Activated T-cell treated with anti-CD3 and anti-CD28 coated beads, Interleukin-2, amount 50 U/mL, for 1 hour (primary cell): Measurements from ENCODE around the gene LRRK1.

Experiments
- DNase-seq: peaks from one replicate; pipeline ENCODE4 v3.0.0-alpha.2; 2020

LRRK1 gene

DNA sequence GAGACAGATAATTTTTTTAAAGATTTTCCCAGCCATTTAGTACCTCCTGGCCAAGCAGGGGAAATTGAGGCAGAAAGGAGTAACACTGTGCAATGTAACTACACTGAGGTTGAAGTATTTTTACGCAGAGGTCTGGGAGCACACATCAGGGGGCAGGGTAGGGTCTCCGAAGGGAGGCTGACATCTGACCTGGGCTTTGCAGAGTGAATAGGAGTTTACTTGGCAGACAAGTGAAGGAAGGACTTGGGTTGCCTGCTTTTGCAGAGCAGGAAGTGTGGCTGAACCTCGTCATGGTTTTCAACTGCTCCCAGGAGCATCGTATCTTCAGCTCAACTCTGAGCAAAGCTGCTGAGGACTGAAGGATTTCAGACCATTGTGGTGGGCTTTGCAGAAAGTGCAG, 66.2 kb downstream of the LRRK1 start:
- no peak for DNase-seq

DNA sequence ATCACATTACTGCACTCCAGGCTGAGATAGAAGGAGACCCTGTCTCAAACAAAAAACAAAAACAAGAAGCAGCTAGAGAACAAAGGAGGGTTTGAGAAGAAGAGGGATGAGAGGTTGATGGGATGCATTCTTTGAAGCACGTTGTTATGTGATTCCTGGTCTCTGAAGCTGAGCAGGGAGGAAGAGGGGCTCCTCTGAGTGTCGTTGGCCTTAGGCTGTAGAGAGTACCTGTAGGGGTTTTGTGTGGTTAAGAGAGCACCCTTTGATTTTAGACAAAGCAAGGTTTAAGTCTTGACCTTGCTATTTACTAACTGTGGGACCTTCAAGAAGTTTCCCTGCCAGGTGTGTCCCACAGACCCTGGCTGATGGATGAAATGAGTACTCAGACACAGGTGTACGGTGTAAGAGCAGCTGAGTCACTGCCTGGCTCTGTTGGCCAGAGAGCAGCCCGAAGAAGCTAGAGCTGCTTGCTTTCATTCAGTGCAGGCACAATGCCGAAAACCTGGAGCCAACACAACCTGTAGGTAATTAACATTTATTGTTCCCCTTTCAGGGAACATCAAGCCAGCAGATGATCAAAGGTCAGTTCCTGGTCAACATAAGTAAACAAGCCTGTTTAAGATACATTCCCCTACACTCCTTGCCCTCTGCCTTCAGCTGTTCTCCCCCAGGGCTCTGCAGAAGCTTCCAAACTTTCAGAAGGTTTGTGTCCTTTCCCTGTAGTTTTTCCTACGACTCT, 67.2 kb downstream of the LRRK1 start:
- no peak for DNase-seq

DNA sequence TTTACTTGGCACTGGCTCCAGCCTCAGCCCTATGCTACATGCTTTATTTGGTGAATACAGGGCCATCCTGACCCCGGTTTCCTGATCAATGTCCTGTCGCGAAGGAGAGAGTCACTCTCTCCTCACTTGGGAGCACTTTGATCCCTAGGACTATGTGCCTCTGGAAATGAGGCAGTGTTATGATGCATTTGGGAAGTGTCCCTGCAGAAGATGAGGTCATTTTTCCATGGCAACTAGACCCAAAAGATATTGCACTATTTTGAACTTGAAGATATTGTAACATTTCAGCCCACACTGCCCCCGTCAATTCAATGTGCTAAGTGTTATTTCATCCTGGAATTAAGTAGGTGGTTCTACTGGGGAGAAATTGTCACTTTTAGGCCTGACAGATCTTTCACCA, 68.0 kb downstream of the LRRK1 start:
- DNase-seq, result no peak

DNA sequence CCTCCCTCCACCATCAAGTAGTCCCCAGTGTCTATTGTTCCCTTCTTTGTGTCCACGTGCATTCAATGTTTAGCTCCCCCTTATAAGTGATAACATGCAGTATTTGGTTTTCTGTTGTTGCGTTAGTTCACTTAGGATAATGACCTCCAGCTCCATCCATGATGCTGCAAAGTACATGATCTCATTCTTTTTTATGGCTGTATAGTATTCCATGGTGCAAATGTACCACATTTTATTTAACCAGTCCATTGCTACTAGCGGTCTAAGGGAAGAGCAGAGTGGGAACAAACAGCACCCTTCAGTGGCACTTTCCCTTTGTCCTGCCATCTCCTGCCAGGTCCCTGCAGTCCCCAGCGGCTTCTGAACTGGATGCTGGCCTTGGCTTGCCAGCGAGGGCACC, 69.1 kb downstream of the LRRK1 start:
- DNase-seq, result no peak

DNA sequence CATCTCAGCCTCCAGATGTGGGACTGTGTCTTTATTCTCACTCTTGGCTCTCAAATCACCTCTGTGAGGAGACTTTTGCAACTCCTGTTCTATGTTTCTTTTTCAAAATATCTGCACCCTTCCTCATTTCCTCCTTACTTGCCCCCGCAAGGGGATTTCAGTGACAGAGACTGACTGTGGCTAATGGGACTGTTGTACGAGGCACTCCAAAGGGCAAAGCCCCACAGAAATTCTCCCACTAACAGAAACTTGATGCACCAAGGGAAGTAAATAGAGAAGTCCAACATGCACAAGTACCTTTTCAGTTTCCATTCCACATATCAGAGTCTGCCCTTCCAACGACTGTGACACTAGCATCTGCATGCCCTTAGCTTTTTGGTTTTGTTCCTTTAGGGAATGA, 69.7 kb downstream of the LRRK1 start:
- DNase-seq, result no peak

DNA sequence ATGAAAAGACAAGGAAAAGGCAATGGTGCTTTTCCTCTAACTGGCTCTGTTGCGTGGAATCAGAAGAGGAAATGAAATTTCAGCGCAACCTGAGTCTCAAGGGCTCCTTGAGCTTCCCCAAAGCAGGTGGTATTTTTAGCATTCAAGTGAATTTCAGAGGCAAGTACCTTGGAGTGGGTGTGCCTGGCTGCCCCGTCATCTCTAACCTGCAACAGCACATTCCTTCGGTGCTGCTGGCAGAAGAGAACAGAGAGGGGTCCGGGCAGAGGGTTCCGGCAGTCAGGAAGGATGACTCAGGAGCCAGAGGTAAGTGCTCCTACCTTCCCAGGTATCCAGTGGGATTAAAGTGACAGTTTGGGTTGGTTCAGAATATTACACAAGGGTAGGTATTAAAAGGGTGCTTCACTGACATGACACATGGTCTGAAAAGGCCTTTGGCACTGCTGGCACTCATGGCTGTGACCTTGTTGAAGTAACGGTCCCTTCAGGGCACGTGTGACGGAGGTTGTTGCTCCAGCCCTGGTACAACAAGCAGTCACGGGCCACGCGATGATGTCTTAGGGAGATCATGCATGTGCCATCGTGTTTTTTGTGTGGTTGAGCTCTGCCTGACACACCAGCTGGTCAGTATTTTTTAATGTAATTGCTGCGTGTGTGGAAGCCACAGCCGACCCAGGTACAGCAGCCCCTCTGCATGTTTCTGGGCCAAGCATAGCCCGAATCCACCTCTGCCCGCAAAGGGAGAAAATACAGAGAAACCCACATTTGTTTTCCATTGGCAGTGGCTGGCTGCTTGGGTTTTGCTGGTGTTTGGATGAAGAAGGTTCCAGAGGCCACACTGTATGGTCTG, 75.7 kb downstream of the LRRK1 start:
- DNase-seq, result no peak

DNA sequence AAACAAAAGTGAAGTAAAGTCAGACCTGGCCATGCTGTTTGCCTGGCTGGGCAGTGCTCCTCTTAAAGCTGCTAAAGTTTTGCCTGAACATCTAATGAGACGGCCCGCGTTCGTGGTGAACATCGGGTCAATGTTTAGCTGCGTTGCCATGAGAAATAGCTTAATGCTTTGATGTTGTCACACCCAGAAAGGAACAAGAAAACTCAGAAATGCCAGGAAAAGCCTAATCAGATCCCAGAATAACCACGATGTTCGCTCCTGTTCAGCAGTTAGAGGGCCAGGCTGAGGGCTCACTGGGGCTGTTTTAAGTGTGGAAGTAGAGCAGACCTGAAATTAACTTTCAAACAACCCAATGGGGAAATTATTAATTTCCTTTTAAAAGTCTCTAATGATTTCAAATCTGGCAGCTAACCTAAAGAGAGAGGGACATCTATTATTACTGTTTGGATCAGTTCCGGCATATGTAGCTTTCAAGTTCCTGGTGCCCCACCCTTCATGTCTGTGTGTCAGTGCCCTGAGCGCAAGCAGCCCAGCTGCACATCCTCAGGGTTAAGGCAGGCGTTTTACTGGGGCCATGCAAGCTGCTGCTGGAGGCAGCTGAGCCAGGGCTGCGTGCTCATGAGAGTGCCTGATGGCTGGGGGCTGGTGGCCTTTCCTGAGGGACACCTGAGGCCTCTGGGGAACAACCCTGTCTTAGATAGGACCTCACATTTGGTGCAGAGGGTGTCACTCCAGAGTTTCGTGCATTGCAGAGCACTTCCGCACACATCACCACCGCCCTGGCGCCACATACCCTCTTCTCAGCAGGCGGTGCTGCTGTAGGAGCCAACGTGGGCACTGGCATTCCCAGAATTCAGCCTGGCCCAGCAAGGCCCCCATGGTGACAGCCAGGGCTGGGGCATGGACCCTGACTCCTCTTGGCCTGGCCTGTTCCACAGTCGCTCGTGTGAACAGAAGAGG, 76.6 kb downstream of the LRRK1 start:
- DNase-seq, result no peak

DNA sequence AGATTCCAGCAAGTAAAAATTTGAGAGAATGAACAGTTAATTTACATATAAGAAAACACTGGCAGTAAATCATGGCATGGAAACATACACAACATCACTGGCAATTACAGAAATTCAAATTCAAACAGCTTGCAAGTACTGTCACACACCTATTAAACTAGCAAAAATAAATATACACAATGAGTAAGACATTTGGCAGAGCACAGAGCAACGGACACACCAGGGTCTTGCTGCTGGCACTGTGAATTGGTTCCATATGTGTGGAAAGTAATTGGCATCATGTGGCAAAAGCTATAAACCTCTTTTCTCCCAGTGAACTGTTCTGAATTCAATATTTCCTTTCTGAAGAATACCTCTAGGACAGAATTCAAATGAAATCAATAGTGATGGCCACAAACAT, 78.3 kb downstream of the LRRK1 start:
- no peak for DNase-seq

DNA sequence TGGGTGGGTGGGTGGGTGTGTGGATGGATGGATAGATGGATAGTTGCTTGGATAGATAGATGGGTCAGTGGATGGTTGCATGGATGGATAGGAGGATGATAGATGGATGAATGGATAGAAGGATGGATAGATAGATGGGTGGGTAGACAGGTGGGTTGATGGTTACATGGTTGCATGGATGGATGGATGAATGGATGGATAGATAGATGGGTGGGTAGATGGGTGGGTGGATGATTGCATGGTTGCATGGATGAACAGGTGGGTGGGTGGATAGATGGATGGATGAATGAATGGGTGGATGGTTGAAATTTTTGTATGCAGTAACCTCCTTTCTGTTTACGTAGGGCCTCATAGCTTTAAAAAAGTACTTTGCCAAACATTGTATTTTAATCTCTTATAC, 79.5 kb downstream of the LRRK1 start:
- no peak for DNase-seq

DNA sequence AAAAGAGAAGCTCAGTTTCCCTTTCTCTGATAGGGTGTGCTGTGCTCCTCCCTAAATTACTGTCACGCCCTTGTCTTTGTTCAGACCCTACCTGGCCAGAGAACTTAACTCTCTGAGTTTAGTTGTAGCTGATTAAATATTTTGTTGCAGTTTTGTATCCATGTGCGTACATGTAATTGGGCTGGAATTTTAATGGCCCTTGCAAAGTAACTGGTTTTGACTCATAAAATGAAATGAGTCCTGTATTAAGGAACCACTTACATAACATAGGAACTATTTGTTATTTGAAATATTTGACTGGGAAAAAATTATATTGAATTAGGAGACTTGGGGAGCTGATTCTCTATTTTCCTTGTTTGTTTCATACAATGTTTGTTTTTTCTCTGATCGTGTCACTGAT, 80.2 kb downstream of the LRRK1 start:
- DNase-seq, result no peak

DNA sequence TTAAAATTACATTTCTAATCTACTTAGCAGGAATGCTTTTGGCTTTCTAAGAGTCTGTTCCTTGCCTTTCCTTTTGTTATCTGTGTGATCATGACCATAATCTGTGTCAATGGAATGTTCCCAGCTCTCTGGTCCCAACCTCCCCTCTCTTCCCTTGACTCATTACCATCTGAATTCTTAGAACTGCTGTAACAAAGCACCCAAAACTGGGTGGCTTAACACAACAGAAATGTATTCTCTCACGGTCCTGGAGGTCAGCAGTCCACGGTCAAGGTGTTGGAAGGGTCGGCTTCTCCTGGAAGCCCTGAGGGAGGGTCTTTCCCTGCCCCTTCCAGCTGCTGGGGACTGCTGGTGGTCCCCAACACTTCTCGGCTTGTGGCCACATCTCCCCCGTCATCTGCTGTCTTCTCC, 81.1 kb downstream of the LRRK1 start:
- DNase-seq, result no peak

DNA sequence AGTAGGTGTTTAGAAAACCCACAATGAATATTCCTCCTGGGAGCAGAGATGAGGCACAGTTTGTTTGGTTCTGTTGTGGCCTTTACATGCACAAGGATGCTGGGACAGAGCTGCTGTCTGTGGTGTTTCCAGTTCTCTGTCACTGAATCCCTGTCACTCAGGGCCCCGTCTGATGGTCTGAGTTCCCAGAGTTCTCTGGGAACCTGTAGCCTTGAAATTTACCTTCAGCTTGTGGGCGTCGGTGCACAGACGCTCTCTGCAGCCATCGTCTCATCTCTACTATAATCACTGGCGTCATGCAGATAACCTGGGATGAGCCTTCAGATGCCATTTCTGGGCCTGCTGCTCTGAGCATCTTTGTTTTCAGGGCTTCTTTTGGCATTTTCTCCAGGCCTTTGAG, 81.9 kb downstream of the LRRK1 start:
- DNase-seq, result no peak

DNA sequence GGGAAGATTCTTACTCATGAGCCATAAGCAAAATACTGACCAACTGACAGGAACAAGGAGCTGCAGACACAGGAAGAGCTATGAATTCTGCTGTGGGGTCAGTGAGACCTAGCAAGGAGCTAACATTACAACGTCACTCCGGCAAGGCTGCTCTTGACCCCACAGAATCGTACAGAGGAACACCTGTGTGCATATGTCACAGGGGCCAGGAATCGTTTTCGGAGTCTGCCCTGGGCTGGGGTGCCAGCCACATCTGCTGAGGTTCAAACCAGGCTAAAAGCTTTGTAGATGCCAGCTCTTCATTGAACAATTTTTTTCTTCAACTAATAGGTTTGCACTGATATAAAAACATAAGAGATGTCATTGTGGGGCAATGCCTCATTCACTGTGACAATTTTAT, 82.6 kb downstream of the LRRK1 start:
- DNase-seq, result no peak

DNA sequence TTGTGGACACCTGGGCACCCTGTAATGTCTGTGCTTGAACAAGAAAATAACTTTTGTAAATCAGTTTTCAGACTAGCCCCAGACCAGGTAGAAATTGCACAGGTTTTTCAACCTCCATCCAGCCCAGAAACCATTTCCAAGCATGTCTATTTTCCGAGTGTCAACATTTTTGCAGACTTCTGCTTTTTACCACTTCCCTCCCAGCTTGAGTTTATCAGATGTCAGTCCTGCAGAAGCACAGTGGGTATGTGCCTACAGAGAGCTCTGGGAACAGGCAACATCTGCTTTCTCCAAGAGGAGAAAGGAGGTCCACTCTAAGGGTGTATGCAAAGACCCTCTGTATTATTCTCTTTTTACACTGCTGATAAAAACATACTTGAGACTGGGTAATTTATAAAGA, 83.9 kb downstream of the LRRK1 start:
- DNase-seq, result no peak

DNA sequence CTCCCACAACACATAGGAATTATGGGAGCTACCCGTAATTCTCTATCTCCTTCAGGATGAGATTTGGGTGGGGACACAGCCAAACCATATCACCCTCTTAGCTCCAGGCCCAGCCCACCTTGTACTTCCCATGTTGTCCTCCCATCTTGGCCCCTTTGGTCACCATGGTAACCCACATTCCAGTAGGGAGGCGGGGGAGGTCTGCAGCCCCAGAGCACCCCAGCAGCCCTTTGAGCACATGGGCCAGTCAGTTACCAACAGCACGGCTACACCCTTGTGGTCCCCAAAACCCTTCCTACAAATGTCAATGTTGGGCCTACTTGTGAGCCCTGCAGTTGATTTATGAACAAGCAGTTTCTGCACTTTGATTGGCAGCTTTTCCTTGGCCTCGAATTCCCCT, 84.5 kb downstream of the LRRK1 start:
- DNase-seq, result no peak

DNA sequence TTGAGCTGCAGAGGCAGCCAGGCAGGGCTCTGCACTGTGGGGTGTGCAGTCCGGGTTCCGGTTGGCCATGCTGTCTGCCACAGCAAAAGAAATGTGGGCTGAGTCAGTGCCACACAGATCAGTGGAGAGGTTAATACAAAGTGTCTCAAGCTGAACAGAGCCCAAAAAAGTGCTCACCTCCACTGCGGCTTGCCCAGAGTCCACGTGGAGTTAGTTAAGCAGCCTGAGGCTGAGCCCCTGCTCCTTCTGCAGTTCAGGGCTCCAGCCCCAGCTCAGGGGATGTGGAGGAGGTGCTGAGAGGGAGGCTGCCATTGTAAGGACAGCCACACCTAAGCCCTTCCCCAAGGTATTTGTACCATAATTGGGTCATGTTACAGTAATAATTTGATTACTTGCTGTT, 85.3 kb downstream of the LRRK1 start:
- no peak for DNase-seq

DNA sequence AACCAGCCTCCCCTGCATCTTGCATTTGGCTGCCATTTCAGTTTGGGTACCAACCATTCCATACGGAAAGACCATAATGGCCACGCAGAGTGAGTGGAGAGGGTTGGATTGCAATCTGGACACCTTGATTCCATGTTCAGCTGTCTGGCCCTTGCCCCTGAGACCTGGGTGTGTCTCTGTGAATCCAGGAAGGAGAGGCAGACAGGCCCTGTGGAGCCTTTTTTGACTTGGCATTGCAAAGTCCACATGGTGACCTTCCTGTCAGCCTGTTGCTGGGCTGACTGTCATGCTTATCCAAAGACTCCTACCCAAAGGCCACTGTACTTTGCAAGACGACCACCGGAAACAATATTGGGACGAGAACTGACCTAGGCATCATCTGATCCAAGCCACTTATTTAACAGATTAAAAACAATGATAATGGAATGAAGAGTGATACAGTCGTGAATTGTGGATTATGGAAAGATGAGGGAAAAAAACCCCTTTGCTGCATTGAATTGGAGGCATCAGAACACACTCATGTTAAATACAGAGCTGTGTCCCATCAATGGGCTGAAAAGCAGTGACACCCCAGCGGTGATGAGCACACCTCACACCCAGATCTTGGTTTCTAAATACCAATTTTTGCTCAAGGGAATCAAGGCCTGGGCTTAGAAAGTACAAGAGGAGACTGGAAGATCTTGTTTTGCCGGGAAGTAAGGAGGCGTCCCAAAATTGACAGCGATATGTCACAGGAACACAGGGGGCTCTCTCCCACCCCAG, 86.0 kb downstream of the LRRK1 start:
- no peak for DNase-seq

DNA sequence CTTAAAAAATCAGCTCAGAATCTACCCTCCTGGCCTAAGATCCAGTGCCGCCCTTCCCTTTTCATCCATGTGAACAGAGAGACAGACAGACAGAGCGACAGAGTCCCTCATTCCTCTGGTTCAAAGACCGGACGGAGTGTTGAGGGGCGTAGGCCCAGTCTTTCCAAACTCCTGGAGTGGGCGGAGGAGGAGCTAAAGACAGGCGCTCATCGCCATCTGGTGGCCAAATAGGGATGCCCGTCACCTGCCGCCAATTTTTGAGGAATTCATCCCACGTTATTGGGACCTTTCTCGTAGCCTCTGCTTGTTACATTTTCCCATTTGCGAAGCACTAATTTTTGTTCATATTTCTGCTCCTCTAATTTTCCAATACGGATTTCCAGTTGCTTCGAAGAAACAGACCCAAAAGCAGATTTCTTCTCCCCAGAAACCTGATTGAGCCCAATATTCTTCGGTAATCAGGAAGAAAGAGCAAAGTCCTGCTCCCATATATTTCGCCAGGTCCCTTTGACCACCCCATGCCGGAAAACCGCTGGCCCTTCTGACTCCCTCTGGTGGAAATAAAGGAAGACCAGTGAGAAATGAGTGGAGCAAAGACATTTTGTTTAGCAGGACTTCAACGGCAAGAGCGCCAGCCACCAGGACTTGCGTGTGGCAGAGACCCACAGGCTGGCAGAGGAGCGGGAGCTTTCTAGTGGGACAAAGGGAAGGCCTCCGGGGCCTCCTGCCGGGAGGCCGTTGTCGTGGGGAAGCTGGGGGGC, 88.0 kb downstream of the LRRK1 start:
- peak; percentile 63 for DNase-seq

DNA sequence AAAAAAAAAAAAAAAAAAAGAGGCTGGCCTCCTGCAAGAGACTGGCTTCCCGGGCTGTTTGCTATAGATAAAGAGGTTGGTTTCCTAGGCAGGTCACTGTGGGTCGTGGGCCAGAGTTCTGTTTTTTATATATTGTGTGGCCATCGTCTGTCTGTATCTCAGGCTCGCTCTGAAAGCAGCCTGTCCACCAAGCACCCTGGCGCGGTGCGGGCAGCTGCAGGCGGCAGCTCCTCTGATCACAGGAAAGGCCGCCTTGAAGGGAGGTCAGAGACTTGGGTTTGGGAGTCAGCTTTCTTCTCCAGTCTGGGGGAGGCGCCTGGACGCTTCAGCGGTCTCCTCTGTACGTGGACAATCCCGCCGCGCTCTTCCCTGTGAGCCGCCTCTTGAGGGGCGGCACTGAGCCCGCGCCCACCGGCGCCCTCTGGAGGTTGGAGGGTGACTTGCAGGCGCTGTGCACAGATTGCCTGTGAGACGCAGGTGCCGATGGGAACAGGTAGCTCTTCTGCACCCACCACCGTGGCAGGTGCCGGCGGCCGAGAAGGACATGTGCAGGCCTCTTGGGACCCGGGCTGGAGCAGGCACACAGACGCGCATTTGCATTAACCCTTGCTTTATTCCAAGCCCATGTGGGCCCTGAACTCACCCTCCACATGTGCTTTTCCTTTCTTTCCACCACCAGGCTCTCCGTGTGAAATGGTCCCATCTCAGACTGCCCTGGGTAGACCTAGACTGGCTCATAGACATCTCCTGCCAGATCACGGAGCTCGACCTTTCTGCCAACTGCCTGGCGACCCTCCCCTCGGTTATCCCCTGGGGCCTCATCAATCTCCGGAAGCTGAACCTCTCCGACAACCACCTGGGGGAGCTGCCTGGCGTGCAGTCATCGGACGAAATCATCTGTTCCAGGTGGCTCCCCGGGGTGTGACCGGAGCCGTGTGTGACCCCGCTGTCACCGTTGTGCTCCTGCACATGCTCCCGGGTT, 89.3 kb downstream of the LRRK1 start:
- DNase-seq, result peak; percentile 93

DNA sequence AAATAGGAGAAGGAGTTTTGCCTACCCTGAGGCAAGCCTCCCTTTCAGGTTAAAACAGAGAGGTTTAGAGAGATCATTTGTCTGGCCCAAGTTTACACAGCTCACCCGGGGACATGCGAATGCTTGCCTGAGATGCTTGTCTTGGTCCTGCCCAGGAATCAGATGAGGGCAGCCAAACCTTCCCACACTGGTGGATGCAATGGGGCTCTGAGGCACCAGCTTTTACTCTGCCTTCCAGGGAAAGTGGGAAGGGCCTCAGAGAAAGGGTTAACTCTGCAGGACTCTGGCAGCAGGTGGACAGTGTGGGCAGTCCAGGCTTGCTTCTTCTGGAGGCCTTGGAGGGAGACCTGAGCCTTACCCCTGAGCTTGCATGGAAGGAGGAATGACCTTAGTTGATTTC, 90.0 kb downstream of the LRRK1 start:
- DNase-seq, result no peak

DNA sequence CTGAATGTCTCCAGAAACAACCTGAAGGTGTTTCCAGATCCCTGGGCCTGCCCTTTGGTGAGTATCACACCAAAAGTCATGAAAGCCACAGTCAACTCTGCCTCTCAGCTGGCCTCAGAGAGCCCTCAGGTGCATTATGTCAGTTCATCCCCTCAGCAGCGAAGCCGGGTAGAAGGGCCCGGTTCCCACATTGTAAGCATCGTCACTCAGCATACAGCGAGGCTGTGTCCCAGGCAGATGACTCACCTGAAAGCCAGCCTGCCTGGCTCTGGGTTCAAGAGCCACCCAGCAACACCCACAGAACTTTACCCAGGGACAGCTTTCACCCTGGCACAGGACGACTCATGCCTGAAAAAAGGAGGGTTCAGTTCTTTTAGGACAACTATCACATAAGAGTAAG, 91.6 kb downstream of the LRRK1 start:
- DNase-seq, result no peak
